ENCODE results near the gene GOLIM4. TPM values are rescaled to one million over a fixed set of nuclear protein-coding genes. Genes with fewer than 3 reads are reported as not detected.

Gene GOLIM4
- total and polyA plus RNA-seq, 2 of the 13 experiments (the other 11 are each of a cell fraction or from before 2014, with no cell fraction given), result 10.9 to 47.7 TPM

DNA sequence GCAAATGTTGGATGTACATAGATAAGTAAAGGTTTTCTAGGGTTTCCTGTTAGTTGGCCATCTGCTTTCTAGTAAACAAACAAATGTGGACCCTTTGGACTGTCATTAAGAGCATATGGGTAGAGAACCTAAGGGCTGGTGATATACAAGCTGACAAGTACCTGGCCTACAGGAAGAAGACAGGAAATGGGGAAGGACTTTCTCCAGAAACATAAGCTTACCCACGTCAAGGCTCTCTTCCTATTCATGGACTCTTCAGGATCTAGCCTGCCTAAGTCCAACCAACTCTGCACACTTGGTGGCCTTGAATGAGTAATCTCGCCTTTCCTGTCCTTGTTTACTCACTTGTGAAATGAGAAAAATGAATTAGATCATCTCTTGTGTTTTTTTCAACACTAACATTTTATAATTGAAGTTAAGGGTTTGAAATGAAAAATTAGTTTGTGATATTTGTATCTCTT lies 22.2 kb upstream of the GOLIM4 start (continued):
- TF ChIP-seq FOXP4 (CRISPR knock-in tag; IDR thresholded peaks at IDR 0.05) (peak; percentile 65; the same call in 1 of the 2 replicates), ARID5B (CRISPR knock-in tag; IDR thresholded peaks at IDR 0.05) (peak; percentile 84), KLF6 (CRISPR knock-in tag; IDR thresholded peaks at IDR 0.05) (no peak), ZNF747 (CRISPR knock-in tag; IDR thresholded peaks at IDR 0.05; ENCODE audit: borderline replicate concordance) (no peak), ZNF275 (CRISPR knock-in tag; IDR thresholded peaks at IDR 0.05; ENCODE audit: borderline replicate concordance) (no peak), ZIK1 (CRISPR knock-in tag; IDR thresholded peaks at IDR 0.05; ENCODE audit: borderline replicate concordance, low read depth) (no peak), POGZ (CRISPR knock-in tag; IDR thresholded peaks at IDR 0.05) (peak; percentile 41; the same call in 1 of the 2 replicates), SNAPC2 (CRISPR knock-in tag; IDR thresholded peaks at IDR 0.05) (no peak), NCOA2 (CRISPR knock-in tag; IDR thresholded peaks at IDR 0.05) (peak; percentile 39; the same call in 1 of the 2 replicates), ELF1 (CRISPR knock-in tag; IDR thresholded peaks at IDR 0.05) (0 out of 2 replicates have a peak, but pooled peaks have one; percentile 40), RNF2 (conservative IDR thresholded peaks at IDR 0.05; ENCODE audit: low read depth) (0 out of 2 replicates have a peak, but pooled peaks have one; percentile 31), ZNF644 (CRISPR knock-in tag; IDR thresholded peaks at IDR 0.05; ENCODE audit: low read depth) (0 out of 2 replicates have a peak, but pooled peaks have one; percentile 48), CEBPG (CRISPR knock-in tag; IDR thresholded peaks at IDR 0.05) (0 out of 2 replicates have a peak, but pooled peaks have one; percentile 29), KLF16 (CRISPR knock-in tag; IDR thresholded peaks at IDR 0.05) (peak in 1 of 2 experiments; percentile 65; a peak in 1 of 4 replicates), ZGPAT (CRISPR knock-in tag; IDR thresholded peaks at IDR 0.05) (peak; percentile 36; the same call in 1 of the 2 replicates), HES4 (CRISPR knock-in tag; IDR thresholded peaks at IDR 0.05; ENCODE audit: borderline replicate concordance) (no peak), ZNF329 (CRISPR knock-in tag; IDR thresholded peaks at IDR 0.05; ENCODE audit: low read depth) (no peak)
- TF ChIP-seq, protein P1, sequence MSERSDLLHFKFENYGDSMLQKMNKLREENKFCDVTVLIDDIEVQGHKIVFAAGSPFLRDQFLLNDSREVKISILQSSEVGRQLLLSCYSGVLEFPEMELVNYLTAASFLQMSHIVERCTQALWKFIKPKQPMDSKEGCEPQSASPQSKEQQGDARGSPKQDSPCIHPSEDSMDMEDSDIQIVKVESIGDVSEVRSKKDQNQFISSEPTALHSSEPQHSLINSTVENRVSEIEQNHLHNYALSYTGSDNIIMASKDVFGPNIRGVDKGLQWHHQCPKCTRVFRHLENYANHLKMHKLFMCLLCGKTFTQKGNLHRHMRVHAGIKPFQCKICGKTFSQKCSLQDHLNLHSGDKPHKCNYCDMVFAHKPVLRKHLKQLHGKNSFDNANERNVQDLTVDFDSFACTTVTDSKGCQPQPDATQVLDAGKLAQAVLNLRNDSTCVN (CRISPR knock-in tag; IDR thresholded peaks at IDR 0.05; ENCODE audit: borderline replicate concordance), result peak; percentile 61; the same call in 1 of the 2 replicates
- TF ChIP-seq, protein P2, sequence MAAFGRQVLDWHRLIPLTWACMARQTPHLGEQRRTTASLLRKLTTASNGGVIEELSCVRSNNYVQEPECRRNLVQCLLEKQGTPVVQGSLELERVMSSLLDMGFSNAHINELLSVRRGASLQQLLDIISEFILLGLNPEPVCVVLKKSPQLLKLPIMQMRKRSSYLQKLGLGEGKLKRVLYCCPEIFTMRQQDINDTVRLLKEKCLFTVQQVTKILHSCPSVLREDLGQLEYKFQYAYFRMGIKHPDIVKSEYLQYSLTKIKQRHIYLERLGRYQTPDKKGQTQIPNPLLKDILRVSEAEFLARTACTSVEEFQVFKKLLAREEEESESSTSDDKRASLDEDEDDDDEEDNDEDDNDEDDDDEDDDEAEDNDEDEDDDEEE (CRISPR knock-in tag; IDR thresholded peaks at IDR 0.05), result no peak

Measured in HepG2 (cell line).